Left hindlimb (tissue), 1 donor: ENCODE data around the gene CCNK.

Experiments
- DNase-seq: peaks from one replicate; pipeline ENCODE4 v3.0.0-alpha.2; 2018

Gene CCNK

DNA sequence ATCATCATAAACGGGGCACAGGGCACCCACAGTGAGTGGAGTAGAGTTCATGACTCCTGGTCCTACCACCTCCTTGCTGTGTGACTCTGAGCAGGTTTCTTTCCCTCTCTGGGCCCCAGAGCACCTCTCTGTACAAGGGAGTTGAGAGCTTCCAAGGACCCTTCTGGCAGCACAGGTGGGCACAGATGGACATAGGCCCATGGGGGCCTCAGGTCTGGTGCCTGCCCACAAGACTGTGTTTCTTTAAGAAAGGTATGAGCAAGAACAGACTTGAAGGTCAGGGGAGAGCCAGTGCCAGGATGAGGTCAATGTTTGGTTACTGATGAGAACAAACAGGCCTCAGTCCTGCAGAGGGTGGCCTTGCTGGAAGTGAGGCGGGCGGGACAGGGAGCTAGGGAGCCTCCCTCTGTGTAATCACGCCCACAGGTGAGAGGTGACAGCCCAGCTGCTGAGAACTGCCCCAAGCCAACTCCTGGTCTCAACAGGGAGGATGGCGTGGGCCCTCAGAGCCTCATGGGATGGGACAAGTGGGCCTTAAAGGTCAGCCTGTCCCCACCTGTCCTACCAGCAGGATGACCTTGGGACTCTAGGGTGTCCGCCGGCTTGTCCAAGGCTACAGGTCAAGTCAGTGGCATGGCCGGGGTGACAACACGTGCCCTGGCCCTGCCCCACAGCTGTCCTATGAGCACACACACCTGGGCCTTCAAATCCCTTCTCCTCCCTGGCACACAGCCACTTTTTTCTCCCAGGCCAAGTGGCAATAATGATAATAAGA is 73.7 kb downstream of the CCNK start:
- no peak for DNase-seq

DNA sequence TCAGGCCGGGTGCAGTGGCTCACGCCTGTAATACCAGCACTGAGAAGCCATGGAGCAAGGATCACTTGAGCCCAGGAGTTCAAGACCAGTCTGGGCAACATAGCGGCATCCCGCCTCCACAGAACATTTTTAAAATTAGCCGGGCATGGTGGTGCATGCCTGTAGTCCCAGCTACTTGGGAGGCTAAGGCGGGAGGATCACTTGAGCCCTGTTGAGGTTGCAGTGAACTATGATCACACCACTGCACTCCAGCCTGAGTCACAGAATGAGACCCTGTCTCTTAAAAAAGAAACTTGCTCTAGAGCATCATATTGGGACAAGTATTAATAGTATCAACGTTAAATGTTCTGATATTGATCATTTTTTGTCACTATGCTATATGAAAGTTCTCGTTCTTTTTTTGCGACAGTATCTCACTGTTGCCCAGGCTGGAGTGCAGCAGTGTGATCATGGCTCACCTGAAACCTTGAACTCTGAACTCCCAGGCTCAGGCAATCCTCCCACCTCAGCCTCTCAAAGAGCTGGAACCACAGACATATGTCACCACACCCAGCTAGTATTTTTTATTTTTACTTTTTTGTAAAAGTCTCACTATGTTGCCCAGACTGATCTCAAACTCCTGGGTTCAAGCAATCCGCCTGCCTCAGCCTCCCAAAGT is 75.1 kb downstream of the CCNK start:
- DNase-seq = no peak

DNA sequence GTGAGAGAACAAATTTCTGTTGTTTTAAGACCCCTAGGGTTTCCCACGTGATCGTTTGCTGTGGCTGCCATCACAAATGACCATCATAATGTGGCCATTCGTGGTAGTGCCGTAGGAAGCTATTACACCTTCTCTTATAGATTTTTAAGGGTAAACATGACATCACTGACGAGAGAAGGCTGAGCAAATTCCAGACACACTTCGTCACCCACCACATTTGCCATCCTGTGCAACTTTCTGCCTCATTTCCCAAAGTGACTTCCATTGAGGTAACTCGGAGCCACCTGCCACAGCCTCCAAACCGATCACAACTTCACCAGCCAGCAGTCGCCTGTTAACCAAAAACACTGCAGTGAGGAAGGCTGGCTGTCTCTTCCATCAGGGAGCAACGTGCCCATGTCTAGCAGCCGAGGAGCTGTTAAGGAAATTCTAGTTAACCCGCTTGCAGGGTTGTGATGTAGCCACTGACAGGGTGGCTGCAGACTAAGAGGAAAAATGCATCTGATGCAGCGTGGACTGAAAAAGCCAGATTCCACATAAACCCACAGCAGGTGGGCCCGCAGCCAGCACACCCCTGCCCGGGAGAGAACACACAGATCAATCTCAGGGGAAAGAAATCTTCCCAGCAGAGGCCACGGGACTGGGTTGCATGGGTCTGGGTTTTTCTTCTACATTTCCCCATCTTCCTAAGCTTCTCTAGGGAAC is 78.2 kb downstream of the CCNK start:
- no peak for DNase-seq

DNA sequence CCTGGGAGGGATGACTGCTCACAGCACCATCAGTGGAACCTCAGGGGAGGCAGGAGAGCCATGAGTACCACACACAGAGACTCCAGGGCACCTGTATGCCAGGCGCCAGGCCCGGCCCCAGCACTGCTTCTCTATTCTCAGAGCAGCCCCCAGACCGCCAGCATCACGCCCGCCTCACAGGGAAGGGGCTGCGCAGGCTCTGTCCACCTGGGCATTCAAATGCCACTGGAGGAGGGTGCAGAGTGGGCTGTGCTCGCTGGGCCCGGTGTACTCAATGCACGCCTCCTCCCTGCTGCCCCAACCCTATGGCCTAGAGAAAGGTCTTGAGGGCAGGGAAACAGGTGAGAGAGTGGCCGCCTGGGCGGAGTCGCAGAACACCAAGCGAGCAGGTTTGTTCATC is 79.2 kb downstream of the CCNK start:
- DNase-seq = no peak

DNA sequence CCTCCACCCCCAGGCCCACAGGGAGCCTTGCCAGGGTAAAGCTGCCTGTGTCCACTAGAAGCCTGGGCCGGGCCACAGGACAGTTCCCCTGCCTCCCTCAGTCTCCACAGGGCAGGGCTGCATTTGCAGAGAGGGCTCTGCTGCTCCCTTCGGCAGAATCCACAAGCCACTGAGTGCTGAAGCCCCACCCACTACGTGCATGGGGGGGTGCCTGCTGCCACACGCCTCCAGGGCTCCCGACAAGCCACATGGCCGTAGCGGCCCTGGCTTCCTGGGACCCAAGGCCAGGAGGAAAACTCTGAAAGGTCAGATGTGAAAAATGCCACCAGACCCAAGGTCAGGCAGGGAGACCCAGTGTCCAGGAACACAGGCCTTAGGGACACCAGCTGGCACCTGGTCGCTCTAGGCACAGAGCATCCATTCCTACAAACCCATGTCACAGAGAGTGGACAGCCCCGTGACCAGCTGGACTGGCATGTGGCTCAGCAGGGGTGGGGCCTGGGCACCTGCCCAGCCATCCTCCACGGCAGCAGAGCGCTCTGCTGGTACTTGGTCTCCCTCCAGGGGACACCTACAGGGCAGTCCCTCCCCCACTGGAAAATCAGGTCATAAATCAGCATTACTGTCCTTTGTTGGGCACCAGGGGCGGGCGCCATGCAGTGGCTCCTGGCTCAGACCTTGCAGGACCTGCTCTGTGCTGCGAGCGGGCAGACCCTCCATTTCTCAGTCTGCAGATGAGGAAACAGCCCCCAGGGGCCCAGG is 79.9 kb downstream of the CCNK start:
- no peak for DNase-seq

DNA sequence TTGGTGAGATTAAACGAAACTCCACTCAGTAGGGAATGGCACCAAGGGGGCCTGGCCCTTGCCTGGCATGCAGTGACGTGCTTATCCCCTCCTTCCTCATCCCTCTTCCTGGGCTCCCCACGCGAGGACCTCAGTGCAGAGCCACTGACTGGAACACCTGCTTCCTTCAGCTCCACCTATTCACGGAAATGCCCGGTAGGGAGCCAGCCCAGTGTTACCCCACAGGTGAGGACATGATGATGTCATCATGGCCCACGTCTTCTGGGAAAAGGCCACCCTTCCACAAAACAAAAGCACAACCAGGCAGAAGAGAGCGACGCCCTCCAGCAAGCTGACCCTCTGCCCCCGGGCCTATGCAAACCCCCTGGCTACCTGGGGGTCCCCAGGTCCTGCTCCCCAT is 80.7 kb downstream of the CCNK start:
- no peak for DNase-seq
